Upper lobe of right lung (tissue), 1 donor: ENCODE results near the gene PADI4. TPM values are rescaled to one million over a fixed set of nuclear protein-coding genes. Genes with fewer than 3 reads are reported as not detected.
A peak's percentile ranks its signal among the peaks of the same experiment; 100 is the strongest.

Experiments
- ATAC-seq: fragments of 200-7000 bp; cut with Tn5 transposase; one replicate; pipeline ENCODE4 v1.9.1; 2020; ENCODE audit warnings: mild to moderate bottlenecking, moderate library complexity
- DNase-seq: peaks from one replicate; pipeline ENCODE4 v3.0.0-alpha.2; 2020
- H3K27ac ChIP-seq: fragments of 200-600 bp; one replicate; pipeline ENCODE4 v1.8.0; 2022
- H3K27me3 ChIP-seq: fragments of 200-600 bp; one replicate; pipeline ENCODE4 v1.8.0; 2022; ENCODE audit warnings: mild to moderate bottlenecking
- H3K36me3 ChIP-seq: fragments of 200-600 bp; one replicate; pipeline ENCODE4 v1.8.0; 2022
- H3K4me1 ChIP-seq: fragments of 200-600 bp; one replicate; pipeline ENCODE4 v1.8.0; 2022
- H3K4me3 ChIP-seq: fragments of 200-600 bp; one replicate; pipeline ENCODE4 v1.8.0; 2022; ENCODE audit warnings: mild to moderate bottlenecking
- H3K9me3 ChIP-seq: fragments of 200-600 bp; one replicate; pipeline ENCODE4 v1.8.0; 2022
- CTCF ChIP-seq: fragments of 200-600 bp; IDR thresholded peaks from one replicate; pipeline ENCODE4 v1.8.0; 2022; ENCODE audit warnings: antibody characterized with exemption
- intact Hi-C: fragments of 100-400 bp; cut with DNase I; formaldehyde crosslinking; loops from one replicate; pipeline ENCODE4 v1.11.0; 2022
- total RNA-seq: library from RNA; stranded (reverse); fragmentation: NEBNext Ultra II Directional; extraction: Animal tissue kit (Norgen Biotek cat#: 25700); gene quantifications from one replicate; pipeline ENCODE4 v1.2.1, GENCODE V29; 2021
- donor health status: DM: no; HTN: yes; CAD: no; lungs with severe emphysema.

The PADI4 gene
- total RNA-seq, 1 donor from 2014 or later: 2.3 TPM

- no peak for TF ChIP-seq CTCF
- no peaks in the 10 kb centered on the region for H3K4me1 ChIP-seq
- H3K27ac ChIP-seq: no peak overlapping the region
- intact Hi-C loops: no loop called here
- H3K36me3 ChIP-seq: no peaks in the 10 kb centered on the region
- no peaks in the 10 kb centered on the region for H3K9me3 ChIP-seq
- H3K4me3 ChIP-seq: no peak overlapping the region
- ATAC-seq: no peak
- H3K27me3 ChIP-seq: peaks cover 18% of the 10 kb centered on the region
- DNase-seq: no peak
Observed at GRCh38 chr1:17328855-17329254, 20.9 kb downstream of the PADI4 start.

- intact Hi-C loops: no loop called here
- H3K4me3 ChIP-seq: no peak overlapping the region
- peaks cover 18% of the 10 kb centered on the region for H3K27me3 ChIP-seq
- H3K4me1 ChIP-seq: no peaks in the 10 kb centered on the region
- no peak for TF ChIP-seq CTCF
- no peaks in the 10 kb centered on the region for H3K9me3 ChIP-seq
- H3K27ac ChIP-seq: no peak overlapping the region
- ATAC-seq (no peak), DNase-seq (no peak)
- H3K36me3 ChIP-seq: no peaks in the 10 kb centered on the region
Observed at GRCh38 chr1:17329610-17330009, 21.6 kb downstream of the PADI4 start.

GRCh38 chr1:17330856-17331255 is 22.9 kb downstream of the PADI4 start:
- DNase-seq (no peak), ATAC-seq (no peak)
- TF ChIP-seq CTCF: no peak
- no peak overlapping the region for H3K27ac ChIP-seq
- H3K9me3 ChIP-seq: no peaks in the 10 kb centered on the region
- peaks cover 18% of the 10 kb centered on the region for H3K27me3 ChIP-seq
- no peak overlapping the region for H3K4me3 ChIP-seq
- no peaks in the 10 kb centered on the region for H3K4me1 ChIP-seq
- intact Hi-C loops: no loop called here
- no peaks in the 10 kb centered on the region for H3K36me3 ChIP-seq

GRCh38 chr1:17333081-17333480 is 25.1 kb downstream of the PADI4 start:
- intact Hi-C loops: no loop called here
- Histone ChIP-seq H3K4me1 (no peaks in the 10 kb centered on the region), H3K27me3 (peaks cover 18% of the 10 kb centered on the region), H3K9me3 (no peaks in the 10 kb centered on the region), H3K27ac (no peak overlapping the region), H3K4me3 (no peak overlapping the region), H3K36me3 (no peaks in the 10 kb centered on the region)
- TF ChIP-seq CTCF: no peak
- ATAC-seq: no peak
- no peak for DNase-seq

- Histone ChIP-seq H3K27ac (no peak overlapping the region), H3K4me1 (no peaks in the 10 kb centered on the region), H3K4me3 (no peak overlapping the region), H3K27me3 (peaks cover under 1% of the 10 kb centered on the region), H3K36me3 (no peaks in the 10 kb centered on the region), H3K9me3 (no peaks in the 10 kb centered on the region)
- DNase-seq (peak; percentile 86), ATAC-seq (peak; percentile 79)
- peak; percentile 80 for TF ChIP-seq CTCF
- intact Hi-C loops: no loop called here
Observed at GRCh38 chr1:17335821-17336710, 28.1 kb downstream of the PADI4 start.
